Urothelium cell line (cell line): ENCODE results near the gene ERC1.
A peak's percentile ranks its signal among the peaks of the same experiment; 100 is the strongest.

Experiments used
- DNase-seq: peaks from one replicate; pipeline ENCODE4 v3.0.0; 2011; ENCODE audit warnings: low spot score, mixed read lengths
- FAIRE-seq: peaks from 2 replicates; lab custom pipeline; 2011; peaks lifted over from hg19 to GRCh38; lab: Jason Lieb, UNC

Gene ERC1

DNA sequence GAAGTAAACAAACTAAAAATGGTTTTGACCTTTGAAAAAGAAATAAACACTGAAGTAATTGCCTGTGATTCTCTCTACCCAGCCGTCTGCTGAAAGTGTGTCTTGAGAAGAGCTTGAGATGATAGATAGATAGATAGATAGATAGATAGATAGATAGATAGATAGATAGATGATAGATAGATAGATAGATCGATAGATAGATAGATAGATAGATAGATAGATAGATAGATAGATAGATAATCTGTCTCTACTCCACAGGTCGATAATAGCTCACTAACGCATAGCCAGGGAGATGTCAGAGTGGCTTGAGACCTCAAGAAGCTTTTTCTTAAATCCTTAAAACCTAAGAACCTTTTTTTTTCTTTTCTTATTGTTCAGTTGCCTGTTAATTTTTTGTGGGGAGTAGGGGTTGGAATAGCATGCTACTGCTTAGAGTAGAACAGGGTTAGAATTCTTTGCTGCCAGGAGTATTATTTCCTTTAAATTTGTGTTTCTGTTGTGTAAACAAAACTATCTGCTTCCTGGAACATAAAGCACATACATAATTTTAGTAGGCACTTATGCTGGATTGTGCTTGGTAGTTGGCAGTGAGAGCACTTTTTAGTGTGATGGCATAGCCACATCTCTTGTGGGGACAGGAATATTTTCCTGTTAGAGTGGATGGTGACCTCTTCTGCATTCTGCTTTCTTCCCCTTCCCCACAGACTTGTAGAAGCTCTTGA, 433.8 kb downstream of the ERC1 start:
- no peak for FAIRE-seq
- DNase-seq = no peak

DNA sequence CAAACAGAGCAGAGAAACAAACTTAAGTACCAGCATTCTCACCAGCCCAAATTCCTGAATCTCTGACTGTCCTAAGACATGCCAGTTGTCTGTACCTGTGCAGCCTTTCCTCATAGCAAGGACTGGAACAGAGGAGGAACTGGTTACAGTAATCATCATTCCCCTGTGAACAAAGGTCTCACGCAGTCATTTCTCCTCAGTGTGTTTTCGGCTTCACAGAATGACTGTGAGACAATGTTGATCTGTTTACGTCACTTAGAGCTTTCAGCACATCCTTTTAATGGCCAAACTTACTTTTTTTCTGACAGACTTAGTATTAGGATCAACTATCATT, 434.3 kb downstream of the ERC1 start:
- no peak for FAIRE-seq
- DNase-seq = no peak

DNA sequence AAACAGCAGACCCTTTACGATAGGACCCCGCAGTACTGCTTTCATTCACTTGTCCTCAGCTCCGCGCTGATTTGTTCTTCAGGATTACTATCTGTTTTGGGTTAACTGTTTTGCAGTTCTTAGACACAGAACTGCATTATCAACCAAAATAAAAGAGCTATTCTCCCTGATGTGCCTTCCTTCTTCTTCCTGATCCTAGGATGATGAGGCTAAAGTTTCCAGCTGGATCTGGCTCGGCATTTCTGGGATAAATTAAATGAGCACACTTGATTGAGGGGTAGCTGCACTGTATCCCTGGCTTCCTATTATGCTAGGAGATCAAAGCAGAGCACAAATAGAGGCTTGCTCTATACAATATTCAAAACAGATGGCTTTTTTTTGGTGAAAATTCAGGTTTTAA, 437.6 kb downstream of the ERC1 start:
- DNase-seq = no peak
- no peak for FAIRE-seq

DNA sequence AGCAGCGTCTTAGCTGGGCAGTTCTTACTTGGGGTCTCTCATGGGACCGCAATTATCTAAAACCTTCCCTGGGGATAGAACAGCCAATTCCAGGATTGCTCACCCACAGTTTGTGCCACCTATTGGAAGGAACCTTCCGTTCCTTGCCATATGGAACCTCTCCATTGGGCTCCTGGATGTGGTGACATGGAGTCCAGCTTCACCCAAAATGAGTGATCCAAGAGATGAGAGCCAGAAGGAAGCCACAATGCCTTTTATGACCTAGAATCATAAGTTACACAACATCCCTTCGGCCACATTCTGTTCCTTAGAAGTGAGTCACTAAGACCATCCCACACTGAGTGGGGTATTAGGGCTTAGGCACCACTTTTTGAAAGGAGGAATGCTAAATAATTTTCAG, 439.0 kb downstream of the ERC1 start:
- no peak for FAIRE-seq

DNA sequence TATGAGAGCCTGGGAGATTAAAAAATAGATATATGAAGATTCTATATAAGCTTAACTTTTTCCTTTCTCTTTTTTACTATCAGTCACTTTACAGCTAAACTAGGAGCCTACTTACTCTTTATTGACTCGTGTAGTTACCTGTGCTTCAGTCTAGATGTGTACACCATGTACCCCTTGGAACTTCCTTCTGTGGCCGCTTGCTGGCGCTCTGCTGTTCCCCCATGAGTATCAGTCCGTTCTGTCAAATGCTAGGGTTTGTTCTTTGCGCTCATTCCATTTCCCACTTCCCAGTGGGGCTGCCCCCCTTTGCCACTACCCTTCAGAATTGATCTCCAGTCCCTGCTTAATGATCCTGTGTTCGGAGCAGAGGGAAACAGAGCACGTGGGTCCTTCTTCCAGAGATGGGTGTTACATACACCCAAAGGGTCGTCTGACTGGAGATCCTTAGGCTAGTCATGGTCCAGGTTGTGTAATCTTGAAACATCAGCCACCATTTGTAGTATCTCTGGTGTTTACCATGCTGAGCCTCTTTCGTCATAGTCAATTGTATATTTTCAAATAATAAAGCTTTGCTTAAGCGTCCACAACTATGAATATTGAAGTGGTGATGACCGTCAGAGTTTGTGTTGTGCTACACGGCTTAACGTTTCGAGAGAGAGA, 443.4 kb downstream of the ERC1 start:
- DNase-seq (no peak), FAIRE-seq (peak; percentile 65)

More for the DNA sequence above, 439.0 kb downstream of the ERC1 start:
- DNase-seq = peak; percentile 21

DNA sequence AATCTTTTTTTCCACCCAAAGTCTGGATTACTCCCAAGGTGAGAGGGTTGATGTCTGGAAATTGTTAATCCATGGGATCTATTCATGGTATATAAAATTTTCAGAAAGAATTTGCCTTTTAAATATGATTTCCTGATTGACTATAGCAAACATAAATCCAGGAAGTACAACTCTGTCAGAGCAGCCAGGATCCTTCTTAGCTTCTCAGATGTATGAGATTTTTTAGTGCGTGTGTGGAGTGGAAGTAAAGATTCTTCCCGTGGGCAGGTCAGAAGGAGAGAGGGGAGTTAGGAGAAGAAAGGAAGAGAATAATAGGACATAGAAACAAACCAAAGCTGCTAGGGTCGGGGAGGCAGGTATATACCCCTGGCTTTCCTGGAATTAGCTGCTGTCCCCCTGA, 444.0 kb downstream of the ERC1 start:
- DNase-seq (no peak), FAIRE-seq (no peak)

DNA sequence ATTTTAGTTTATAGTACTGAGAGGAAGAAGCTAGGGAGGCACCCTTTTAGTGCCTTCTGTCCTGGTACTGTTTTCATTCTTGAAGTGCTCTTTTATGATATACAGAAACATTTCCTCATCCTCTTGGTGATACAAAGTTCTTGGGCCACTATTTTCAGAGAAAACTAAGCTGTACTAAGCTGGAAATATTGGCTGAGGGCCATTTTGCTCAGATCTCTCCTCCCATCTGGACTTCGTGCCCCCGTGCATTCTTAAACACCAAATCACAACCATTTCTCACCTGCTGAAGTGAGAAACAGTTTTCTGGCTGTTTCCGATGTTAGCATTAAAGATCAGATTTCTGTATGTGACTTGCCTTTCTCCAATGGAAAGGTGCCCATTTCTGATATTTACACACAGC, 444.4 kb downstream of the ERC1 start:
- FAIRE-seq = no peak

DNA sequence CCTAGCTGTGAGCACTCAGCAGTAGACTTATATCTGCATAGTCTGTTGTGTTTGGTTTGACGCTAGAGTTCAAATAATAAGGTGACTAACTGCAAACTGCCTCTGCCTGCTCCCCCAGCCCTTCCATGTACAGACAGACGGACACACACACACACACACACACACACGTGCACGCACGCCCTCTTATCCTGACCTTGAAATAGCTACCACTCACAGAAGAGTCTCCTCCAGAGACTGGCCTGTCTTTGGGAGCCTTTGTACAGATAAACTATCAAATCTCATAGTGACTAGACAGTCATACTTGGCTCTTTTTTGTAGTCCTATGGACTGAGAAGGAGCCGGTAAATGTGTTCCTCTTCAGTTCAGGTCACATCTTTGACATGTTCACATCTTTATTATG, 445.0 kb downstream of the ERC1 start:
- peak; percentile 30 for FAIRE-seq
- DNase-seq = no peak

More for the DNA sequence above, 444.4 kb downstream of the ERC1 start:
- no peak for DNase-seq

DNA sequence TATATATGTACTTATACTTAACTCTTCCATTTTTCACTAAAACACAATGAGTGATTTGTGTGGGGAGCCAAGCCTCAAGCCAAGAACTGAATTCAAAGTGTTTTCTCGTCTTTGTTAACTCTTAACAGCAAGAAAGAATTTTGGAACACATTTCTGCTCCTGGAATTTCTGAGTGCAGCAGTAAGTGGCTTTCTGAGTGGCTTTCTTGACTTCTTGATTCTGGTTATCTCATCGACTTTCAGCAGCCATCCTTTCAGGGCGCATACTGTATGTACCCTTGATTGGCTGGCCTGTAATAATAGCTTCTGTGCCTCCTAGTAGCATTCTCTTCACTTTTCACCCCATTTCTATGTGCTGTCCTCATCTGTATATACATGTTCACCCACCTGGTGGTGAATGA, 446.0 kb downstream of the ERC1 start:
- DNase-seq (no peak), FAIRE-seq (no peak)

DNA sequence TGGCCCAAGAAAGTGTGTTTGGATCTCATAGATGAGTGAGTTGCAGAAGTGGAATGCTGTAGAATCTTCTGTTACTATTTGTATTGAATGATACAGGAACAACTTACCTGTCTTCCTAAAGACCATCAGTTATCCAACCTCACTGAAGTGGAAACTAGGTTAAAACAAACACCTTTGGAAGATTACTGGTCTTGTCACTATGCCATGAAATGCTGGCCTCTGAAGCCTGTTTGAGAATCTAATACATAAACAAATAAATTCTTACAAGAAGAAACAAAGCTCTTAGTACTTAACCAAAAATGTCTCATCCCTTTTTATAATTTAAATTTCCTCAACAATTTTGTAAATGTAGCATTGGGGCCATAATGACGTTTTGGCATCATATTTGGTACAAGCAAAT, 448.2 kb downstream of the ERC1 start:
- no peak for DNase-seq
- FAIRE-seq = no peak

DNA sequence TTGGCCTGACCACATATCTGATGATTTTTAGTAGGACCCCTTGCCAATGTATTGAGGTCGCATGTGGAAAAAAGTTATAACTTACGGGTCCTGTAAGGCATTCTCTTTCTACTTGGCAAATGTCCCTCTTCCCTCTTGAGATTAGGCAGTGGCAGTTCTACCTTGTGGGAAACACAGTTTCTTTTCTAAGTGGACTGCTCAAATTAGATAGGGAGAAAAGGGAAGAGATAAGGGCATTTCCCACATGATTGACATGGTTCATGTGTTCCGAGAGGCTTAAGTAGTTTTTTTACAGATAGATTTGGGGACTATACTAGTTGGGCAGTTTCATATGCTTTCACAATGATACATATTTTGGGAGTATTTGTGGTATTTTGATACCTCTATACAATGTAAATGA, 448.7 kb downstream of the ERC1 start:
- FAIRE-seq (no peak), DNase-seq (no peak)

DNA sequence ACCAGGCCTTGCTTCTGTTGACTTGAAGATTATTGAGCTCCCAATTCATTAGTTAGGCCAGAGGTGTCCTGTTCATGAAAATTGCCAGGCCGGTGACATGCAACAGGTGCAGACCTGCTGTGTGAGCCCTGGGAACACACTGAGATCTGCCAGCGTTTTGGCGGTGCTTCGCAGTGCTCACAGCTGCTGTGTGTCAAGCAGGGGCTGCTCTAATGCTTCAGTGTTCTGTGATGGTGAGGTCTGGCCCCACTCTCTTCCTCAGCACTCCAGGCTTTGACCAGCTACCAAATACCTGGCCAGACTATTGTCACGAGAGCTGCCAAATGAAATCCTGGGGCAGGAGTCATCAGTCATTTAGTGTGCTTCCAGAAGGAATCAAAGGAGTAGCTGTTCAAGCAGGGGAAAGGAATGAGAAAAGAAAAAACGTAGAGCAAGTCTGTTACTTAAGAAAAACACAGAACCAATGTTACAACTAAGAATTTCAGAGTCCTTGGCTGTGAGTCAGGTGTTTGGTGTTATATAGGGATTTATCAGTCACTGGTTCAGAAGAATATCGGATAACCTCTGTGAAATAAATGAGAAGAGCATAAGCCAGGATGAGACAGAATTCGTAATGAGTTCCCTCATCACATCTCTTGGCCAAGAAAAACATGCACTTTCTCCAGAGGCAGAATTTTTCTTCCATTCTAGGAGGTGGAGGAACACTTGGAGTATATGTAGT, 452.6 kb downstream of the ERC1 start:
- FAIRE-seq (no peak), DNase-seq (no peak)

DNA sequence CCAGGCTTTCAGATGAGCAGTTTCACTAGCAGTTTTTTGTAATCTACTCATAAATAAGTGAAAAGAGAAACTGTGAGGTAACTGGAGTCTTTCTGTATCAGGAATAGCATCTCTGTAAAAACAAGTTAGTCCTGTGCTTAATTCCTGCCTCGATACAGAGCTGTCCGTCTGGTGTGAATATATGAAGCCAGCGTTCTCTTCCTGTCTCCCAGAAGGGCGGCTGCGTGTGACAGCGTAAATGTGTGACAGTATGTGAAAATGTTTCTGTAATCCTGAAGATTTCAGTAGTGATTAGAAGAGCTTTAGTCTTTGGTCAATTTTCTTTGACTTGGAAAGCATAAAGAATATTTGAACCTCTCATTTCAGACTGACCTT, 453.1 kb downstream of the ERC1 start:
- no peak for FAIRE-seq
- DNase-seq = no peak

DNA sequence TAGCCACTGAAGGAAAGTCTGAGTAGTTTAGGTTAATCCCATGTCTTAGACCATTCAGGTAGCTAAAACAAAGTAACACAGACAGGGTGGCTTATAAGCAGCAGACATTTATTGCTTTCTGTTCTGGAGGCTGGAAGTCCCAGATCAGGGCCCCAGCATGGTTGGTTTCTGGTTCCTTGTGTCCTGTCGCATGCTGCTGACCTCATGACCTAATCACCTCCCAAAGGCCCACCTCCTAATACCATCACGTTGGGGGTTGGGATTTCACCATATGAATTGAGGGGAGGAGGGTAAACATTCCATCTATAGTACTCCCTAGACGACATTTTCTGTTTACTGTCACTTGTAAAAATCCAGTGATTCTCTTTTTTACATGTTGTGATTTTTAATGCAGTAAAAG, 454.8 kb downstream of the ERC1 start:
- DNase-seq (no peak), FAIRE-seq (no peak)

DNA sequence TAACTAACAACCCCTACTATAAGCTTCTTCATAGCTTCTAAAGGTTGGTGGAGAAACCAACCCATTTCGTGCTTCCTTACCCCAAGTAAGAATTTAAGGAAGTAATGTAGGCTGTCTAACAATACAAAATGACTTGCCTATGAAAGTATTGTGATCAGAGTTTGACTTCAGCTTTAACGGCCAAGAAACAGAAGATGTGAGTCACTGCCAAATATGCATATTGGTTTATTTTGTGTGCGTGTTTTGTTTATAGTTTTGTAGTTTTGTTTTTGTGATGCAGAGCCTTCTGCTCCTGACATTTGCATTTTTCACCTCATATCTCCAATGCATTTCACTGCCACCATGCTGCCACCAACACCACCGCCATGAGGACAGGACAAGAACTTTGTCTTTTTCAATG, 457.3 kb downstream of the ERC1 start:
- FAIRE-seq (peak; percentile 44), DNase-seq (no peak)

DNA sequence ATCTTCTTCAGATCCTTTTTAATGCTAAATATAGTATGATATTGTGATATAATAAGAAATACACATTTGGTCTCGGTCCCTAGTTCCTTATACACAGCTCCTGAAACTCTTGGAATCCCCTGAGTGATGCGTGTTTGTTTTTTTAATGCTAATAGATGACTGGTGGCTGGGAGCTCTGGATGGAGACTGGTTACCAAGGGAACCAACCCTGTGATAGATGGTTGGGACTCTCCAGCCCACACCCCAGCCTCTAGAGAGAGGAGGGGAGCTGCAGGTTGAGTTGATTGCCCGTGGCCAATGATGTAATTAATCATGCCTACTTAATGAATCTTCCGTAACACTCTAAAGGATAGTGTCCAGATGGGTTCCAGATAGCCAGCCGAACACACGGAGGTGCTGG, 462.8 kb downstream of the ERC1 start:
- no peak for DNase-seq
- FAIRE-seq = no peak

DNA sequence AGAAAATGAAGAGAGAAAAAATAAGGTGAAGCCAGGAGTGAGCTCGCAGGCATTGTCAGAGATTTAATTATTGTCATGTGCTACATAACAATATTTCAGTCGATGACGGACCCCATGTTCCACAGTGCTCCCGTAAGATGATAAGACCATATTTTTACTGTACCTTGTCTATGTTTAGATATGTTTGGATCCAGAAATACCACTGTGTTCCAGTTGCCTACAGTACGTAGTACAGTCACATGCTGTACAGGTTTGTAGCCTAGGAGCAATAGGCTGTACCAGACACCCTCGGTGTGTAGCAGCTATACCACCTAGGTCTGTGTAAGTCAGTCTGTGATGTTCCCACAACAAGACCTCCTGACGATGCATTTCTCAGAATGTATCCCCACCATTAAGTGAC, 465.9 kb downstream of the ERC1 start:
- DNase-seq = no peak
- peak; percentile 63 for FAIRE-seq

DNA sequence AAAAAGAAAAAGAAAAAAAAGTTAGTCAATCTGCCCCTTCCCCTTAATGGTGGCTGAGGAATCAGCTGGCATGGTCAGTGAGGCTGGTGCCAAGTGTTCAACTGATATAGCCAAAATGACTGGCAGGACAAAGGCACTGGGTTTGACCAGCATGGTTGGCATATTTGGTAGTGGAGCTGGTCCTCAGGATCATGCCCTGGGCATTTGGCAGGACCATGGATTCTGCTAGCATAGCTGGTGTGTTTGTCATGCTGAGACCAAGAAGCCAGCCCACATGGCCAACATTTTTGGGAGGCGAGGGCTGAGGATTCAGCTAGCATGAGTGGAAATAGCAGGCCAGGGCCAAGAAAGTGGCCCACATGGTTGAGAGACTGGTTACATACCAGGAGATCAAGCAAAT, 466.9 kb downstream of the ERC1 start:
- peak; percentile 76 for FAIRE-seq
- DNase-seq = peak; percentile 42

DNA sequence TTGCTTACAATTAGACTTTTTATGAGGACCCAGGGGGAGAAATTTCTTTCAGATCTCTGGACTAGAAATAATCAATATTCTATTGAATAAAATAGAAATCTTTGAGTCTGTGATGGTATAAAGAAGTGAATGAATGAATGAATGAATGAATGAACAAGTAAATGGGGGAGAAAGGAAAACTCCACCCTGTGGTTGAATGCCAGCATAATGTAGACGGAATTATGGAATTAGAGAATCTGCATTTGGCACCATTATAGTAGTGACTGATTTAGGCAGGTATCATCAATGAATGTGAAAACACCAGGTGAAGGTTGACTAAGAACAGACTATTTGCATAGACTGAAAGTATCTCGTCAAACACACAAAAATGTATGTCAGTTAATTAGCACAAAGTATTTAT, 468.3 kb downstream of the ERC1 start:
- DNase-seq = no peak
- FAIRE-seq = no peak

DNA sequence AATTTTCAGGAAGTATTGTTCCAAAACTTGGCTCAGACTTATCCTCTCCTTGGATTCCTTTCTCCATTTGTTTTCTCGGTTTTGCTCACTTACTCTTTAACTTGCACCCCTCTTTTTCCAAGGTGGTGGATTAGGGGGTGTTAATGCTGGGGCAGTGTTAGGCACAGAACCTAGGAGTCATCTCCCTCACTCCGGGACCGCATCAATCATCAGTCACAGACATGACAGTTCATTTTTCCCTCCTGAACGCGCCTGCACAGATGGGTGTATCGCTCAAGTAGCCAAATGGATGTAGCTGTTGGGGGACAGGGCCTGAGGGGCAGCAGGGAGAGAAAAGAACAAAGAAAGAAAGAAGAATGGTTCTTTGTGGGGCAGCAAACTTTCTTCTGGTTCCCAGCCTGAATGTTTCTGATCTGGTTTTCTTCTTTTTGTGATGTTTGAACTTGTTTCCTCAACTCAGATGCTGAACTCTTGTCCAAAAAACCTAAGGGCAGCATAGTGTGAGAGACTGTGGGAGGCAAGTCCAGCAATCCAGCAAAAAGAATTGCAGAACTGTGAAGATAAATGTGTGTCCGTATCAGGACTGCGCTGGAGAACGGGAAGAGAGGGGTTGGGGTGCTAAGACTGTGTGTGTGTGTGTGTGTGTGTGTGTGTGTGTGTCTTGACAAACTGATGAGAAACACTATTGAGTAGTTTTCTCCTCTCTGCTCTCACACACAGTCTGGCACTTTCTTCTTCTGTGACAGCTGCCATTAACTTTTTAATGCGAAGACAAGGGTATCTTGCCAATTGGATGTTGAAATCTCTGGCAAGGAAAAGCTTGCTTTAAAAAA, 472.3 kb downstream of the ERC1 start:
- DNase-seq = no peak
- FAIRE-seq = peak; percentile 81

DNA sequence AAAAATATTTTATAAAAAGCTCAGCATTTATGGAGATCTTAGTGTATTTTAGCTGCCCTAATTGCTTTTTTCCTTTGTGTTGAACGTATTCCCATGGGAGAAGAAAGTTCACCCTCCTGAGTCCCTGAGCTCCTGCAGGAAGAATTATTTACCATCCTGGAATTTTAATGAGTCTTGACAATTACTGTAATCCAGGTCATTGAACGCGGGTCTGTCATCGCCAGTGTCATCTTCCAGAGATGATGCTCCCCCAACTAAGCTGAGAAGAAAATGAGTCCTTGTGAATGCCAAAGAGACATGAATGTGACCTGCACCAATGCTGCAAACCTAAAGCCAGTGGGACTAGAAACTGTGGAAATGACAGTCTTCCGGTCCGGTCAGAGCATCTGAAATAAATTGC, 473.9 kb downstream of the ERC1 start:
- FAIRE-seq = no peak
- DNase-seq = no peak
